Measurements from ENCODE around the gene SLC4A5. TPM values are rescaled to one million over a fixed set of nuclear protein-coding genes. Genes with fewer than 3 reads are reported as not detected.

The SLC4A5 gene
- total RNA-seq, 4 donors from 2014 or later: 3.2 to 30.4 (median 4.2) TPM

GRCh38 chr2:74297391-74297790, 45.8 kb downstream of the SLC4A5 start:
- Histone ChIP-seq H3K27me3 (no peaks in the 10 kb centered on the region), H3K4me3 (no peak overlapping the region), H3K27ac (no peak overlapping the region), H3K36me3 (peaks cover 7% of the 10 kb centered on the region), H3K9me3 (no peaks in the 10 kb centered on the region), H3K4me1 (no peaks in the 10 kb centered on the region)
- TF ChIP-seq POLR2AphosphoS5 (IDR thresholded peaks at IDR 0.05) (no peak), EP300 (IDR thresholded peaks at IDR 0.05) (no peak), POLR2A (IDR thresholded peaks at IDR 0.05) (no peak), CTCF (IDR thresholded peaks at IDR 0.05) (no peak)
- DNase-seq (ENCODE audit: low spot score in 2 of 2): no peak

- Histone ChIP-seq H3K27ac (no peak overlapping the region), H3K9me3 (no peaks in the 10 kb centered on the region), H3K36me3 (peaks cover 3% of the 10 kb centered on the region), H3K4me3 (no peak overlapping the region), H3K27me3 (no peaks in the 10 kb centered on the region), H3K4me1 (no peaks in the 10 kb centered on the region)
- TF ChIP-seq POLR2A (IDR thresholded peaks at IDR 0.05) (no peak), EP300 (IDR thresholded peaks at IDR 0.05) (no peak)
- 79% methylated on average over 6 of the region's 6 CpGs for WGBS
- no peak for DNase-seq (ENCODE audit: low spot score in 2 of 2)
These were observed 49.8 kb downstream of the SLC4A5 start for GRCh38 chr2:74293191-74293991.

GRCh38 chr2:74292751-74293150, 50.5 kb downstream of the SLC4A5 start:
- DNase-seq (ENCODE audit: low spot score in 2 of 2): no peak
- no peaks in the 10 kb centered on the region for H3K4me1 ChIP-seq
- TF ChIP-seq EP300 (IDR thresholded peaks at IDR 0.05) (no peak), POLR2AphosphoS5 (IDR thresholded peaks at IDR 0.05) (no peak), CTCF (IDR thresholded peaks at IDR 0.05) (no peak), POLR2A (IDR thresholded peaks at IDR 0.05) (no peak)
- no peaks in the 10 kb centered on the region for H3K27me3 ChIP-seq
- H3K9me3 ChIP-seq: no peaks in the 10 kb centered on the region
- H3K27ac ChIP-seq: no peak overlapping the region
- WGBS: 76% methylated on average over 6 of the region's 6 CpGs
- no peak overlapping the region for H3K4me3 ChIP-seq
- peaks cover 3% of the 10 kb centered on the region for H3K36me3 ChIP-seq

- TF ChIP-seq CTCF (IDR thresholded peaks at IDR 0.05) (no peak), POLR2AphosphoS5 (IDR thresholded peaks at IDR 0.05) (no peak), POLR2A (IDR thresholded peaks at IDR 0.05) (no peak), EP300 (IDR thresholded peaks at IDR 0.05) (no peak)
- no peak for DNase-seq (ENCODE audit: low spot score in 2 of 2)
- WGBS: 89% methylated on average over 6 of the region's 6 CpGs
- Histone ChIP-seq H3K9me3 (no peaks in the 10 kb centered on the region), H3K27ac (no peak overlapping the region), H3K36me3 (peaks cover 3% of the 10 kb centered on the region), H3K4me1 (no peaks in the 10 kb centered on the region), H3K4me3 (no peak overlapping the region), H3K27me3 (no peaks in the 10 kb centered on the region)
These were observed 51.2 kb downstream of the SLC4A5 start for GRCh38 chr2:74291886-74292621.

GRCh38 chr2:74291218-74291544, 52.0 kb downstream of the SLC4A5 start:
- no peaks in the 10 kb centered on the region for H3K9me3 ChIP-seq
- H3K36me3 ChIP-seq: peaks cover 3% of the 10 kb centered on the region
- TF ChIP-seq EP300 (IDR thresholded peaks at IDR 0.05): no peak
- H3K4me1 ChIP-seq: no peaks in the 10 kb centered on the region
- DNase-seq (ENCODE audit: low spot score in 2 of 2): no peak
- WGBS: 76% methylated on average over 2 of the region's 2 CpGs
- no peak overlapping the region for H3K27ac ChIP-seq
- H3K27me3 ChIP-seq: no peaks in the 10 kb centered on the region
- no peak overlapping the region for H3K4me3 ChIP-seq

- Histone ChIP-seq H3K27ac (no peak overlapping the region), H3K4me1 (no peaks in the 10 kb centered on the region), H3K27me3 (no peaks in the 10 kb centered on the region), H3K9me3 (no peaks in the 10 kb centered on the region), H3K4me3 (no peak overlapping the region), H3K36me3 (peaks cover 3% of the 10 kb centered on the region)
- no peak for DNase-seq (ENCODE audit: low spot score in 2 of 2)
- 65% methylated on average over 4 of the region's 4 CpGs for WGBS
- TF ChIP-seq POLR2AphosphoS5 (IDR thresholded peaks at IDR 0.05) (no peak), CTCF (IDR thresholded peaks at IDR 0.05) (no peak), POLR2A (IDR thresholded peaks at IDR 0.05) (no peak), EP300 (IDR thresholded peaks at IDR 0.05) (no peak)
These were observed 52.6 kb downstream of the SLC4A5 start for GRCh38 chr2:74290466-74291217.
